Right ventricle myocardium inferior (tissue), 1 donor: ENCODE data around the gene COL2A1. TPM values are rescaled to one million over a fixed set of nuclear protein-coding genes. Genes with fewer than 3 reads are reported as not detected.
A peak's percentile ranks its signal among the peaks of the same experiment; 100 is the strongest.

Source experiments
- ATAC-seq: fragments of 200-7000 bp; cut with Tn5 transposase; one replicate; pipeline ENCODE4 v1.9.1; 2020; ENCODE audit warnings: mild to moderate bottlenecking, moderate library complexity
- DNase-seq: peaks from one replicate; pipeline ENCODE4 v3.0.0; 2021; ENCODE audit errors: missing footprints
- intact Hi-C: fragments of 100-400 bp; cut with DNase I; formaldehyde crosslinking; loops from one replicate; pipeline ENCODE4 v1.11.0; 2022
- total RNA-seq: library from RNA; stranded (reverse); fragmentation: NEBNext Ultra II Directional; extraction: Animal tissue kit (Norgen Biotek cat#: 25700); gene quantifications from one replicate; pipeline ENCODE4 v1.2.1, GENCODE V29; 2021
- donor health status: DM: no; HTN: yes; CAD: no; lungs with severe emphysema.

COL2A1 gene
- total RNA-seq, 1 donor from 2014 or later = not detected

DNA sequence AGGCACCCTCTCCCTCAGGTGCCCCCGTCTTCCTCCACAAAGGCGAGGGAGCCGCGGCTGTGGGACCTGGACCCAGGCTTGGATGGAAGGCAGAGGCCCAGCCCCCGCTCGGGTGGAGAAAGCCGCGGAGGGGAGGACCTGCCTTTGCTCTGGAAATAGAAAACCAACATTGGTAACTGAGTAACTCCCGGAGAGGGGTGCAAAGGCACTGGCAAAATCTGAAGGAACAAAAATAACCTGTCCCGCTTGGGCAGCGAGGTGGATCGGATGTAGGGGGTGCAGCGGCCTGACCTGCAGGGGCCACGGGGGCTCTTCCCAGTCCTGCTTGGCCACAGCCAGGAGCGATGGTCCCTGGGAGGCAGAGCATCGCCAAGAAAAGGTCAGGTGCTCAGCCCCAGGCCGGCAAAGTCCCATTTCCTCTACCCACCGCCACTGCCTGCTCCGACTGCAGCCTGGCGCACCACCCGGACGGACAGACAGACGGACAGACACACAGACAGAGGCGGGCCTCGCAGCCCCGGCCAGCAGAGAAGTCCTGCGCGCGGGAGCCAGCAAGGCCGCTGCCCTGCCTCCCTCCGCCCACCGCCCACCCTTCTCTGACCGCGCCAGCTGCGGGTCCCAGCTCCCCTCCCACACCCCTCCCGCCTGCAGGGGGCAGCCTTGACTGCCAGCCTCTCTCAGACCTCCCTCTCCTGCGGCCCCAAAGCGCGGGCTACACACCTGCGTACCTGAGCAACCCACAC, 62.2 kb downstream of the COL2A1 start:
- DNase-seq (no peak), ATAC-seq (no peak)
- intact Hi-C loops = no loop called here

- intact Hi-C loops = no loop called here
- no peak for DNase-seq
- ATAC-seq = no peak
Observed at GRCh38 chr12:47941475-47941780, 62.8 kb downstream of the COL2A1 start.

- ATAC-seq (no peak), DNase-seq (no peak)
- intact Hi-C loops = no loop called here
Observed at GRCh38 chr12:47940773-47941474, 63.4 kb downstream of the COL2A1 start.

DNA sequence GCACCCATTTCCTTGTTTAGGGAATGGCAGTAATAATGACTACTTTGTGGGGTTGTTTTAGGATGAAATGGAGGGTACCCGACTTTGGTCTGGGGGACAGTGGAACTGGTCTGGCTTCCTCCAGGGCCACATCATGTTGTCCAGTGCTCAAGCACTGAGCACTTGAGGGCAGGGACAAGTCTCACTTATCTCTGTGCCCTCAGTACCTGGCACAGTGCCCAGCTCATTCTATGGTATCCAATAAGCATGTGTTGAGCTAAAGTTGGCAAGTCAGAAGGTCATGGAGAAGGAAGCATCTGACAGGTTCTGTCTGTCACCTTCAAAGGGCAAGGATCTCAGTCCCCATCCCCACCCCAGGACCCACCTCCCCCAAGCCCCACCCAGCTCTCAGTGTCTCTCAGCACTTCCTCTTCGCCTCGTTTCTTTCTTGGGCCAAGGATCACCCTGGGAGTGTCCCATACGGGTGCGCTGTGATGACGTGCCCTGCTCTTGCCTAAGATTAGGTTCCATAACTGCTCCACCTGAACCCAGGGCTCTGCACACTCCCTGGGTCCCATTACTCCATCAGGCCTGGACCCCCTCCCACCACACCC, 65.2 kb downstream of the COL2A1 start:
- intact Hi-C loops = no loop called here
- DNase-seq (no peak), ATAC-seq (peak; percentile 75)

DNA sequence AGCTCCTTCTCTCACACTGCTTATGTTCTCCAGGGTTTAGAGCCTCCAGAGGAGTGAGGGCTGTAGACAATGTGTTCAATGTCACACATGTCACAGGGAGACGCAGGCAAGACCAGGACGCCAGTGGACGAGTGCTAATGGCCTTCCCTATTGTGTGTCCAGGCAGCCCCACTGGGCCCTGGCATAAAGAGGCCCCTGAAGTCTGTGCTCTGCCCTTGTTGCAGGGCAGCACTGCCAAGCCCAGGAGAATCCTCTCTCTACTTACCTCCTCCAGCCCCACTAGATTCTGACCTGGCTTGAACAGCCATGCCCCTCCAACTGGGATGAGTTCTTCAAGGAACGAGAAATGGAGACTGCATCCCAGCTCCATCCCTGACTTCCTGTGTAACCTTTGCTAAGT, 65.7 kb downstream of the COL2A1 start:
- ATAC-seq = no peak
- DNase-seq = no peak
- intact Hi-C loops = no loop called here

DNA sequence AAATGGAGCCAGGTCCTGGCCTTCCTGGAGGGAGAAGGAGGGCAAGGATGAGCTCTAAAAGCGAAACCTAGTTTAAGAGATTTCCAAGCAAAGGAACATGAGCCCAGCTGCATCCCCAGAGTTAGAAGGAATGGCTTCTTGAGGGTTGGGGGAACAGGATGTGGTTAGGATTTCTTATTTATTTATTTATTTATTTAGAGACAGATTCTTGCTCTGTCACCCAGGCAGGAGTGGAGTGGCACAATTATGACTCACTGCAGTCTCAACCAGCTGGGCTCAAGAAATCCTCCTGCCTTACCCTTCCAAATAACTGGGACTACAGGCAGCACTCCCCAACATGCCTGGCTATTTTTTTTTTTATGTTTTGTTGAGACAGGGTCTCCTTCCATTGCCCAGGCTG, 66.2 kb downstream of the COL2A1 start:
- no peak for DNase-seq
- intact Hi-C loops = no loop called here
- no peak for ATAC-seq

- intact Hi-C loops = no loop called here
Observed at GRCh38 chr12:47935184-47935583, 69.1 kb downstream of the COL2A1 start.

DNA sequence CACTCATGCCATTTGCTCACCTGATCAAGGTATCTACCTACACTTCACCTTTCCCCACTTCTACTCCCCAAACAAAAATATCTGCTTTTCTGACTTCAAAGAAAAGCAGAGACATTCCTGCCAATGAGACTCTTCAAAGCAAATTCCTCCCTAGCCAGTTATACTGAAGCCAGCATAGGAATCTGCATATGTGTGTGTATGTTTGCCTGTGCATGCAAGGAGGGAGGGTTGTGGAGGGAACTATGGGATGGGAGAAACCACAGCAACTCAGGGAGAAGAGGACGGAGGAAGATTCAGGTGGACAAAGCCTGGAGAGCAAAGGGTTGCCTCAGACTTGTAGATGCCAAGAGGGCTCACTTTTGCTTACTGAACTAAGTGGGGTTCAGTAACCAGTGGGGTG, 73.1 kb downstream of the COL2A1 start:
- no peak for DNase-seq
- intact Hi-C loops = no loop called here
- no peak for ATAC-seq

More at GRCh38 chr12:47935184-47935583, 69.1 kb downstream of the COL2A1 start:
- ATAC-seq (peak; percentile 82), DNase-seq (peak; percentile 78)

DNA sequence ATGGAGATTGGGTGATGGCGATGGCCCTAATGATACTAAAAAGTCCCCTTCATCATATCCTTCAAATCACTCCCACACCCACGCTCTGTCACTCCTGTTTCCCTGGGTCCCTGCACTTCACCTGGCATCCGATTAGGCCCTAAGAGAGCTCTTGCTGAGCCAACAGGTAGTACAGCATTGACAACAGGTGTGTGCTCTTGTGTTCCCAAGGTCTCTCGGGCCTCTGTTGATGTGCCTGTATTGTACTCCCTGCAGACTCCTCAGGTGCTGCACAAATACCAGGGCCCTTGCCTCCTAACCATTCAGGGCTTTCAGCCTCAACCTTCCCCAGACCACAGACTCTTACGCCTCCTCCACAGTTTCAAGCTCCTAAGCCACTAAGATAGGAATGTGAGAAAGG, 73.6 kb downstream of the COL2A1 start:
- intact Hi-C loops = no loop called here
- DNase-seq (no peak), ATAC-seq (no peak)

DNA sequence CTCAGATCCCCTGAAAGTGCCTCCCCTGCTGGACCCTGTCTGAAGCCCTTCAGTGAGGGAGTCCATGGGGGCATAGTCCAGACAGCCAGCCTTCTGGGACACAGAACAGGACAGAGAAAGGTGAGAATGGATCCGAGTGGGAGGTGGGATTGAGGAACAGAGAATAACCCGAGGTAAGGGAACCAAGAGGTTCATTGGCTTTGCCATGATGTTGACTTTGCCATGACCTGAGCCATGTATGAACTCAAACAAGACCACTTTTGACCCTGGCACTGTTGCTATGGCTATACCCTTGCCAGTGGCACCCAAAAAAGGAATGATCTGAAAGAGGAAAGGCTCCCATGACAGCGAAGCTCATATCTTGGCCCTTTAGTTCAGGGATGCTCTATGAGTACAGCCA, 76.9 kb downstream of the COL2A1 start:
- DNase-seq = no peak
- no peak for ATAC-seq
- intact Hi-C loops = no loop called here

Other genes with a start within 250 kb of the COL2A1 start
- gene RAPGEF3, start 245.6 kb downstream of the COL2A1 start, total RNA-seq = 37.3 TPM
- gene SLC48A1, start 231.2 kb downstream of the COL2A1 start, total RNA-seq = 23.2 TPM
- gene HDAC7, start 184.6 kb downstream of the COL2A1 start, total RNA-seq = 38.8 TPM
- gene VDR, start 99.5 kb downstream of the COL2A1 start, total RNA-seq = 0.35 TPM
- 45.6 TPM for gene TMEM106C, start 40.9 kb downstream of the COL2A1 start, total RNA-seq
- 7.7 TPM for gene SENP1, start 101.6 kb upstream of the COL2A1 start, total RNA-seq
- 637 TPM for gene PFKM, start 114.9 kb upstream of the COL2A1 start, total RNA-seq
- gene ASB8, start 153.0 kb upstream of the COL2A1 start, total RNA-seq = 80.7 TPM
- 1.0 TPM for gene CCDC184, start 179.2 kb upstream of the COL2A1 start, total RNA-seq
- not detected for gene OR10AD1, start 198.8 kb upstream of the COL2A1 start, total RNA-seq